ENCODE results near the gene VPS51. TPM values are rescaled to one million over a fixed set of nuclear protein-coding genes. Genes with fewer than 3 reads are reported as not detected.

VPS51 gene
- total and polyA plus RNA-seq, 2 of the 13 experiments (the other 11 are each of a cell fraction or from before 2014, with no cell fraction given), result 76.3 to 90.6 TPM

GRCh38 chr11:65134240-65134951 is 38.4 kb downstream of the VPS51 start, which contains the start of gene SYVN1 (continued):
- TF ChIP-seq, protein P1, sequence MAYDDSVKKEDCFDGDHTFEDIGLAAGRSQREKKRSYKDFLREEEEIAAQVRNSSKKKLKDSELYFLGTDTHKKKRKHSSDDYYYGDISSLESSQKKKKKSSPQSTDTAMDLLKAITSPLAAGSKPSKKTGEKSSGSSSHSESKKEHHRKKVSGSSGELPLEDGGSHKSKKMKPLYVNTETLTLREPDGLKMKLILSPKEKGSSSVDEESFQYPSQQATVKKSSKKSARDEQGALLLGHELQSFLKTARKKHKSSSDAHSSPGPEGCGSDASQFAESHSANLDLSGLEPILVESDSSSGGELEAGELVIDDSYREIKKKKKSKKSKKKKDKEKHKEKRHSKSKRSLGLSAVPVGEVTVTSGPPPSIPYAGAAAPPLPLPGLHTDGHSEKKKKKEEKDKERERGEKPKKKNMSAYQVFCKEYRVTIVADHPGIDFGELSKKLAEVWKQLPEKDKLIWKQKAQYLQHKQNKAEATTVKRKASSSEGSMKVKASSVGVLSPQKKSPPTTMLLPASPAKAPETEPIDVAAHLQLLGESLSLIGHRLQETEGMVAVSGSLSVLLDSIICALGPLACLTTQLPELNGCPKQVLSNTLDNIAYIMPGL (CRISPR knock-in tag; IDR thresholded peaks at IDR 0.05; ENCODE audit: borderline replicate concordance in 1 of 2, low read depth in 1 of 2), result peak; percentile 78 to 82
- TF ChIP-seq HNRNPL (IDR thresholded peaks at IDR 0.05; ENCODE audit: low read depth, low read length), result 0 out of 2 replicates have a peak, but pooled peaks have one; percentile 40
- 0 out of 2 replicates have a peak, but pooled peaks have one; percentile 55 for TF ChIP-seq ISX (CRISPR knock-in tag; conservative IDR thresholded peaks at IDR 0.05)
- TF ChIP-seq RFXANK (CRISPR knock-in tag; IDR thresholded peaks at IDR 0.05), result no peak
- TF ChIP-seq GRHL1 (CRISPR knock-in tag; conservative IDR thresholded peaks at IDR 0.05), result no peak
- peak; percentile 63 for TF ChIP-seq NKX3-1 (CRISPR knock-in tag; IDR thresholded peaks at IDR 0.05)
- peak; percentile 92 for TF ChIP-seq ZNF883 (CRISPR knock-in tag; IDR thresholded peaks at IDR 0.05; ENCODE audit: not compliant biosample characterization)
- TF ChIP-seq THAP11 (CRISPR knock-in tag; IDR thresholded peaks at IDR 0.05), result peak; percentile 87
- peak; percentile 48; the same call in 1 of the 2 replicates for TF ChIP-seq NCOR1 (IDR thresholded peaks at IDR 0.05; ENCODE audit: borderline replicate concordance, low read length)
- TF ChIP-seq TARDBP (CRISPR knock-in tag; IDR thresholded peaks at IDR 0.05), result peak; percentile 39; the same call in 1 of the 2 replicates
- TF ChIP-seq SP2 (CRISPR knock-in tag; IDR thresholded peaks at IDR 0.05), result no peak
- no peak for TF ChIP-seq TOE1 (CRISPR knock-in tag; IDR thresholded peaks at IDR 0.05)
- peak; percentile 98 for TF ChIP-seq DMAP1 (CRISPR knock-in tag; IDR thresholded peaks at IDR 0.05)
- TF ChIP-seq, protein P2, sequence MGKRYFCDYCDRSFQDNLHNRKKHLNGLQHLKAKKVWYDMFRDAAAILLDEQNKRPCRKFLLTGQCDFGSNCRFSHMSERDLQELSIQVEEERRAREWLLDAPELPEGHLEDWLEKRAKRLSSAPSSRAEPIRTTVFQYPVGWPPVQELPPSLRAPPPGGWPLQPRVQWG (CRISPR knock-in tag; IDR thresholded peaks at IDR 0.05; ENCODE audit: borderline replicate concordance, low read depth), result no peak
- TF ChIP-seq NPAS2 (CRISPR knock-in tag; IDR thresholded peaks at IDR 0.05; ENCODE audit: borderline replicate concordance), result no peak
- TF ChIP-seq, protein P3, sequence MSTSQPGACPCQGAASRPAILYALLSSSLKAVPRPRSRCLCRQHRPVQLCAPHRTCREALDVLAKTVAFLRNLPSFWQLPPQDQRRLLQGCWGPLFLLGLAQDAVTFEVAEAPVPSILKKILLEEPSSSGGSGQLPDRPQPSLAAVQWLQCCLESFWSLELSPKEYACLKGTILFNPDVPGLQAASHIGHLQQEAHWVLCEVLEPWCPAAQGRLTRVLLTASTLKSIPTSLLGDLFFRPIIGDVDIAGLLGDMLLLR (CRISPR knock-in tag; IDR thresholded peaks at IDR 0.05), result peak; percentile 75; the same call in 1 of the 2 replicates
- TF ChIP-seq, protein P4, sequence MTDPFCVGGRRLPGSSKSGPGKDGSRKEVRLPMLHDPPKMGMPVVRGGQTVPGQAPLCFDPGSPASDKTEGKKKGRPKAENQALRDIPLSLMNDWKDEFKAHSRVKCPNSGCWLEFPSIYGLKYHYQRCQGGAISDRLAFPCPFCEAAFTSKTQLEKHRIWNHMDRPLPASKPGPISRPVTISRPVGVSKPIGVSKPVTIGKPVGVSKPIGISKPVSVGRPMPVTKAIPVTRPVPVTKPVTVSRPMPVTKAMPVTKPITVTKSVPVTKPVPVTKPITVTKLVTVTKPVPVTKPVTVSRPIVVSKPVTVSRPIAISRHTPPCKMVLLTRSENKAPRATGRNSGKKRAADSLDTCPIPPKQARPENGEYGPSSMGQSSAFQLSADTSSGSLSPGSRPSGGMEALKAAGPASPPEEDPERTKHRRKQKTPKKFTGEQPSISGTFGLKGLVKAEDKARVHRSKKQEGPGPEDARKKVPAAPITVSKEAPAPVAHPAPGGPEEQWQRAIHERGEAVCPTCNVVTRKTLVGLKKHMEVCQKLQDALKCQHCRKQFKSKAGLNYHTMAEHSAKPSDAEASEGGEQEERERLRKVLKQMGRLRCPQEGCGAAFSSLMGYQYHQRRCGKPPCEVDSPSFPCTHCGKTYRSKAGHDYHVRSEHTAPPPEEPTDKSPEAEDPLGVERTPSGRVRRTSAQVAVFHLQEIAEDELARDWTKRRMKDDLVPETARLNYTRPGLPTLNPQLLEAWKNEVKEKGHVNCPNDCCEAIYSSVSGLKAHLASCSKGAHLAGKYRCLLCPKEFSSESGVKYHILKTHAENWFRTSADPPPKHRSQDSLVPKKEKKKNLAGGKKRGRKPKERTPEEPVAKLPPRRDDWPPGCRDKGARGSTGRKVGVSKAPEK (CRISPR knock-in tag; IDR thresholded peaks at IDR 0.05; ENCODE audit: borderline replicate concordance), result no peak
